HG03175 (cell line): ENCODE measurements around the gene PITPNB.

Experiments used
- ATAC-seq: cut with Tn5 transposase; IDR thresholded peaks from one replicate; pipeline ENCODE4 v1.9.1; 2021; ENCODE audit warnings: mild to moderate bottlenecking, moderate library complexity; ENCODE audit not compliant: unreplicated experiment

PITPNB gene

DNA sequence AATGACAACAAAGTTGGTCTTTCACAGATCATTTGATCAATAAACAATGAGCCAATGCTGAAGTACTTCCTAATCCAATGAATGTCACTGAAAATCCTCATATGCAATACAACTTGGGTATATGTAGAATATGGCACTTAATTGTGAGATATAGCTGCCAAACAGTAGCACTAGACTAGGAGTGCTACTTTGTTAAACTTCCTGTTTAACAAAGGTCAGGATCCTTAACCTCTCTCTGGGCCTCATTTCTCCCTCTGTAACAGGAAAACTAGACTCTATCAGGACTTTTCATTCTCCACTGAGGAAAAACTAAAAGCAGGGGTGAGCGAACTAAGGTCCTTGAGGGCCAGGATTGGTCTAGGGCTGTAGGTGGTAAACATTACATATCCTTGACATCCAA, 56.1 kb downstream of the PITPNB start:
- no peak for ATAC-seq

DNA sequence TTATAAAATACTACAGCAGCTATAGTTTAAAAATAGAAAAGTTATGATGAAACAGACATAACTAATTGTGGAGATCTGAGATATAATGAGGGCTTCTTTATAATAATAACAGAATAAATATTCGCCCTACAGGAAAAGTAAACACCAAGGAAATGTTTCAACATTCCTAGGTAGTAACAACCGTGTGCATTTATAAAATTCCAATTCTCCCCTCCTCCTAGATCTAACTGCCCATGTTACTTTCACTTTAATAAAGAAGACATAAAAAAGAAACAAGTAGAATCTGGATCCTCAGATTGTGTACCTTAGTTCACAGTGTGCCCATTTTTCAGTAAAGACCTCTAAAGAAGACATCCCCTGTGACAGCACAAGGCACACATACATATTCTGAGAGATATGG, 59.7 kb downstream of the PITPNB start:
- no peak for ATAC-seq

DNA sequence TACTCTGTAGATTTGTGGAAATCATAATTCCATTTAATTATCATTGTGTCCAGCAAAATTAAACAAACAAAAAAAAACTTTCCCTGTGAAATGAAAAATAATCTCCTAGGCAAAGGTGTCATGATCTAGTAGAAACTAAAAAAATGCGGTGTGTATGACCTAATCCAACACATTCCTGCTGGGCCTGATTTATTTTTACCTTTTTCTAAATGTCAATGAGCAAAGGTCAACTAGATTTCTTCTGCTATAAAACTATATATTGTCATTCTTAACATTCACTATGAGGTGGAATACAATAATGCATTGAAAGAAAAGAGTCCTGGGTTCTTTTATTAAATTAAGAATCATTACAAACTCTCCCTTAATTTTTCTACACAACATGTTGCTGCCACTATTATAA, 60.4 kb downstream of the PITPNB start:
- no peak for ATAC-seq

DNA sequence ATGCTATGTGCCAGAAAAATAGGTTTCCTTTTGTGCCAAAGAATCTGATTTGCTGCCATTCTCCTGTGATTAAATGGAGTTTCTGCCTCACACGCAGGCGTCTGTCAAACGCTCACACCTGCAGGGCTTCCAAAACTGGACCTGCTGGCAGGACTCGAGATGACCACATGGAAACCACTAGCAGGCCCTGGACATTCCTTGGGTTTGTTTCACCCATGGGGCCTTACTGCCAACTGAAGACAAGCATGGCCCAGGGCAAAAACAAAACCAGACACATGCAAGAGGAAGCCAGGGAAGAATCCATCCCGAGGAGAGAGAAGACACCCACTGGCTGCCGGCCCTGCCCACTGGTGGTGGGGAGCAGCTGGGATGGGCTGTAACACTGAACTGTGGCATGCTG, 61.6 kb downstream of the PITPNB start:
- no peak for ATAC-seq

DNA sequence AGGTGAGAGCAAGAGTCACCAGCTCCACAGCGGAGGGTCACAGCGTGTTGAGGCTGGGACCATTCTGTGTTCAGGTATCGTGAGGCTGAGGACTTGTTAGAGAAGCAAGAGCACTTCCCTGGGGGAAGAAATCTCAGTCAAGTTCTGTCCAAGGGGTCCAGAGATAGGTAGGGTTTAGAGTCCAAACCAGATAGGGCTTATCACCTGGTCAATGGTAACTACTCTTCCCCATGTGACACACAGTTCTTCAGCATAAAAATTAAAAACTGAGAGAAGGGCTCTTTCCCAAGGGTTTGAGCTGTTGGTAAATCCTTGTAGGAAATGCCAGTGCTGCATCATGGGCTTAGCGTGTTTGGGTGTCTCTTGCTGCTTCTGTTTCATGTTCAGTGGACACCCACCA, 62.7 kb downstream of the PITPNB start:
- no peak for ATAC-seq

DNA sequence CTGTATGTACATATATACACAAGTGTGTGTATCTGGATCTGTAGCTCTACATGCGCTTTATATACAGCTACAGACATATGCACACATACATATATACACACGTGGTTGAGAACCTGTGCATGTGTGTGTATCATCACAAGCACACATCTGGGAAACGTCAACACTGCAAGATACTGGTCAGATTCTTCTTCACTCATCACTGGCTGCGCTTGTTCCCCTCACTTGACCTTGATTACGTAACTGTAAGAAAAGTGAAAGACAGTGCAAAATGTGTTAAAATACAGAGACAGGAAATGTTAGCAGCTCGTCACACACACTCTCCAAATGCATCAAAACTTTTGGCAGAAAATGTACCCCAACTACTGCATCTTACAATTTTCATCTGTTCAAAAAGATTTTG, 65.6 kb downstream of the PITPNB start:
- no peak for ATAC-seq

DNA sequence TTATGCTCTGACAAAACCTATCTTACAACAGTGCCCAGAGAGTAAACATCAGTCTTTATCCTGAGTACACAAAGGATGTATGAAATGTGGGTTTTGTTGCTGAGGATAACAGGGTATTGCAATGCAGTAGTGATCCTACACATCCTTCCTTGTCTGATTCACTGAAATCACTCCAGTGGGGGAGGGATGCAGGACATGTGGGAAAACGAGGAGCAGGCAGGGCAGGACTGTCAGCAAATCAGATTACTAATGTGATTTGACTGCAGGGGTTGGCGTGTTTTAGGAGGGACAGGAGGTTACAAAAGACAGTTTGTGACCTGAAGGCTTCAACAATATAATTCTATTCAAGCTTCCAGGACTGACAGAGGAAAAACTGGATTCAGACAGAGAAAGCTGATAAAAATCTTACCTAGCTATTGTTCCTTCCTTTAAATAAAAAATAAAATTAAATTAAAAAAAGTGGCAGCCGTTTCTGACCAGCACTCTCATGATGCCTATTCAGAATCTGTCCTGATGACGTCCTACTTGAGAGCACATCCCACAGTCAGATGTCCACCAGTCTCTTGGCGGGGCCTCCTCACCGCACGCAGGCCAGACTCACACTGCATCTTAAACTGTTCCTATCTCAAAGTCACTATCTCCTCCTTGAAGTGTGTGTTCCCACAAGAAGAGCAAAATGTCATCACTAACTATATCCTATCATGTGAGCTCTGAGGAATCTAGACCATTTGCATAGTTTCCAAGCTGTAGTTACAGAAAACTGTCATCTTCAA, 66.9 kb downstream of the PITPNB start:
- ATAC-seq, result no peak

DNA sequence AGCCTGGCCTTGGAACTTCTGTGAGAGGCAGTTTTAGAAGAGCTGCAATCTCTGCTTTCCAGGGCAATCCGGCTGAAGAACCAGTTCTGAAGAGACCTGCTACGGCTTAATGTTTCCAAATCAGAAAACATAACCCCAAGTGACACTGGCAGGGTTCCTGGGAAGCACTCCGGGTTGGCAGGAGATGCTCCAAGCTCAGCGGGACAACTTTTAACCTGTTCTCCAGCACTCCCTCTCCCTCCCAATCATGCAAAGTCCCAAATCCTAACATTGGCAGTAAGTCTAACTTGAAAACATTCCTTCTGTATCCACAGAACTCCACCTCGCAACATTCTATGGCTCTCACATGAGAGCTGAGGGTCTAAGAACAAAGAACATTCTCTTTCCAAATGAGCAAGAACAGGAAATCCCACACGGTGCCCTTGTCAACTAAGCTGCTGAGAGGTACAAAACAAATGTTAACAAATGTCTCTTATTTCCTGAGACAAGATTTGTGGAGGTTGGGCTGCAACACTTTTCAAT, 69.0 kb downstream of the PITPNB start:
- no peak for ATAC-seq

DNA sequence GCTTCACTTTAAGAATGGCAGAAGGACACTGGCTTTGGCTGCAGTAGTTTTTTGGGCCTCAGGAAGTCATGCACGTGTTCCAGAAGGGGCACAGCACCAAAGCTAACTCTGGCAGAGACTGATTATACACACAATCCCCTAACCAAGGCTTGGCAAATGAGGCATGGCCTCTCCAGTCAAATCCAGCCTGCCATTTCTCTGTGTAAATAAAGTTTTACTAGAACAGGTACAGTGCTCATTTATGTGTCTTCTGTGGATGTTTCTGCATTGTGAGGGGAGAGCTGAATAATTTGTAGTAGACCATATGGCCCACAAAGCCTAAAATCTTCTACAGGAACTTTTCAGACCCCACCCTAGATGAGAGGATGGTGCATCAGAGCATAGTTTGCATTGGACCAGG, 71.1 kb downstream of the PITPNB start:
- no peak for ATAC-seq

DNA sequence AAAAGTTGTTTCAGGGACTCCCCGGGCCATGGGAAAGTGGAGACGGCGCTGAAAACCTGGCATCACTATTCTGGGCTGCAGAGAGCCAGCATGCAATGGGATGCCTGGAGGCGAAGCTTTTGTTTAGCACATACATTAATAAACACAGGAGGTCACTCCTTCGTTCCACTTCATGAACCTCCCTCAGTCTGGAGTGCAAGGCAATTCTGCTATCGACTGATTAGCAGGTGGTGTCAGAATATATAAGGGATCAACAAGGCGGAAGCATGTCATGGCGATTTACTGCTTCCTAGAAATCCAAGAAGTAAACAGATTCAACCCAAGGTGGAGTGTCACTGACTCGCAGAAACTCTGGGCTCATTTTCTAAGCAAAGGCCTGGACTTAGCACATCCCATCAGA, 72.1 kb downstream of the PITPNB start:
- no peak for ATAC-seq

DNA sequence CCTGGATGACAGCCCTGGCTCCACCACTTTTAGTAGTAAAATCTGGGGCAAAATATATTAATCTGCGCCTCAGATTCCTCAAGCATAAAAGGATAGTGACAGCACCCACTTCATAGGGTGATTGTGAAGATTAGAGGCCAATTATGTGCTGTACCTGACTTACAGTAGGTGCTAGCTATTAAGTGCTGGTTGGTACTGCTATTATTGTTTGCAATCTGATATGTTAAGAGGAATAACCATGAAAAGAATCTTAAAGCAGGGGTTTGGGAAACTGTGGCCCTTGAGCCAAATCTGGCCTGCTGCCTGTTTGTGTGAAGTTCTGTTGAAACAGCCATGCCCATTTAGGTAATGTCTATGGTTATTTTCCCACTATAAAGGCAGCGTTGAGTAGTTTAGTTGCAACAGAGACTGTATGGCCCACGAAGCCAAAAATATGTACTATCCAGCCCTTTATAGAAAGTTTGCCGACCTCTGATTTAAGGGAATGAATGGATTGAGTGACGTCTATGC, 72.8 kb downstream of the PITPNB start:
- ATAC-seq, result no peak

DNA sequence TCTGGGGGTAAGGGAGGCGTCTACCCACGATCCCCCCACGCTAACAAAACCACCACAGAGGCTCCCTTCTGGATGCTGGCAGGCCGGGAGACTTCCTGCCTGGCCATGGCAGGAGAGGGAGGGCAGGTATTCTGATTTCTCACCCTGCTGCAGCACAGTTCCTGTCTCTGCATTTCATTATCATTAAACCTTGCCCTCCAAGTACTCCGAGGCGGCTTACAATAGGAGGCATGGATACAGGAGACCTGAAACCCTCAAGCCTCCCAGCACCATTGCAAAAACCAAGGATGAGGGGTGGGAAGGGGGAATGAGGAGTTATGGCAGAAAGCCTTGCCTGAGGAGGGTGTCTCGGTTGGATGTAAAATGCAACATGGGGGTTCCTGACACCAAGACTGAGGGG, 73.4 kb downstream of the PITPNB start:
- no peak for ATAC-seq

DNA sequence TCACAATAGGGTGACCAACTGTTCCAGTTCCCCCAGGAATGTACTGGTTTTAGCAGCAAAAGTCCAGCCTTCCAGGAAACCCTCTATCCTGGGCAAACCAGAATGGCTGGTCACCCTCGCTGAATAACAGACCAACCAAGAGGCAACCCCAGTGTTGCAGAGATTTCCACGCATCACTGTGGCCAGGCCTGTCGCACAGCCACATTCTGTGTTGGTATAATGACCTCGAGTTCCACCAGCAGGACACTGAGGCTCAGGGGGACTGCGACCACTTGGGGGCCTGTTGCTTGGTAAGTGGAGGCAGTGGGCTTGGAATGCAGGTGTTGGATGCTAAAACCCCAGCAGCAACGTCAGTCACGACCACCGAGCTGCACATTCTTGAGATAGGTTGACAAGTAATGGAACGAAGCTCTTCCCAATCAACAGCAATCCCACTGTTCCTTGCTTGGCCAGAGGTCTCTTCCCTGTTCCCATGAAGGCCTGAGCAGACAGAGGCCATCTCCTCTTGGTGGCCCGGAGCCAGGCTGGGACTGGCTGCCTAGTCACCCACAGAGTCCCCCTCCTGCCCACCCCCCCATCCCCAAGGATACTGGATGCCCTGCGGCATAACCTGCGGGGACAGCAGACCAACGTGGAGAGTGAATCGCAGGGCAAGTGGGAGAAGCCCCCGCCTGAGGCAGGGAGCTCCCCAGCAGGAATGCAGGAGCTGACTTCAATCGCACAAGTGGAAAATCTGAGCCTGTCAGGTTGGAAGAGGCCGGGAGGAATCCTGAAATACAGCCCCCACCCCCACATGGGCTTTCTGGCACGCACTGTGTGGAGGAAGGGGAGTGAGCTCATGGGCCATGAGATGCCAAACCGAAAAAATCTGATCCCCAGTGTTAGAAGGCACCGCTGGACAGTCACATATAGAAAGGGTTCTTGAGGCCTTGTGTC, 74.1 kb downstream of the PITPNB start:
- no peak for ATAC-seq

DNA sequence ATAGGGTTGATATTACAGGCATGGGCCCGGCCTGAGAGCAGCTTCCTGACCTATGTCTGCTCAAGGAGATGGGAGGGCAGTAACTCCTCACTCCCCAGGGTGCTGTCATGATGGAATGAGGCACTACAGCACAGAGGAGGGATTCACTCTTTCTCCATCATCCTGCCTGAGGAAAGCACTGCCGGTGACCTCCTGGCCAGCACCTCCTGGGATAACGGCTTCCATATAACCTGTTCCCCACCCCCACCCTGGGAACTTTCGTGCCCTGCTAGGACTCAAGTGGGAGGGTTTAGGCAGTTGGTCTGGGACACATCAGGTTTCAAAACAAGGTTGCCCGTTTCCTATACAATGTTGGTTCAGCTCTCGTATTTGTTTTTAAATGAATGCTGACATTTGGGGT, 74.8 kb downstream of the PITPNB start:
- ATAC-seq, result no peak

DNA sequence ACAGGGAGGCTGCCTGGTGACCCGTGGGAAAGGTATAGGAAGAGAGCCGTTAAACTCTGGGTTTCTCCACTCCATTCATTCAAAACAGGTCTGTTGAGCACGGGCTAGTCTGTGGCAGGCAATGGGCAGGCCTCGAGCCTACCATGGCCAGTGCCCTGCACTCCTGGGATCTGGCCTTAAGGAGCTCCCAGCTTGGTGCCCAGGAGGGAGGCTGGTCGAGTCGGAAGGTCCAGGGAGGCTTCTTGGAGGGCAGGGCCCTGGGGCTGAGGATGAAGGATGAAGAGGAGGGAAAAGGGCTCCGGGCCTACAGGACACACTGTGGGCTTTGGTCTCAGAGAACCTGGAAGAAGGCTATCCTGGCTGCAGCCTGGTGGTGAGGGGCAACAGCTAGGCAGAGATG, 75.6 kb downstream of the PITPNB start:
- ATAC-seq, result no peak

DNA sequence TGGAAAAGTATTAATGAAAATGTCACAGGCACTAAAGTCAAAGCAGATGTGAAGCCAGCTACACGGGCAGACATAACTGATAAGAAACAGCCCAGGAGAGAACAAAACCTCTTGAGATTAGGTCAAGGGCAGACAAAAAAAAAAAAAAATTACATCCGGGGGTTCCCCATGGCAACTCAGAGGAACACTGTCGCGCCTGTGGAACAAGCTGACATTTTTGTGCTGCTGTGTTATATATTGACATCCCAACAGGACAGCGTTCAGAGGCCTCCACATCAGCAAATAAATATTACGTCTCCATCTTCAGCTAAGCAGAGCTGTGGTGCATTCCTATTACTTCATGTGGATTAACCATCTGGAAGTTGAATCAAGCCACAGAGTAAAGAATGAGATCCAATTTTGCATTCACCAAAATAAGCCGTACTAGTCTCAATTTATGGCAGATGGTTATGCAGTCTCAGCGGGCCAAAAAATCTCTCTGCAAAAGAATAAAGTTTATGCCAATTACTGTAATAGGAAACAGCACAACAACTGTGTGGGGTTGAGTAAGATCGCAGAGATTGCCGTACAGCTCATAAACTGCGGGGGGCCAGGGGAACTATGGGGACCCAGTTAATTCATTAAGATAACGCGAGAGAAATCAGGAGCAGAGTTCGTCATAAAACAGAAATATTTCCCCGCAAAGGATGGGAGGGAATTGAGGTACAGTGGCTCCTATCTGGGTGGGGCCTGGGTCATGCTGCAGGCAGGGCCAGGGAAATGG, 76.2 kb downstream of the PITPNB start:
- no peak for ATAC-seq

DNA sequence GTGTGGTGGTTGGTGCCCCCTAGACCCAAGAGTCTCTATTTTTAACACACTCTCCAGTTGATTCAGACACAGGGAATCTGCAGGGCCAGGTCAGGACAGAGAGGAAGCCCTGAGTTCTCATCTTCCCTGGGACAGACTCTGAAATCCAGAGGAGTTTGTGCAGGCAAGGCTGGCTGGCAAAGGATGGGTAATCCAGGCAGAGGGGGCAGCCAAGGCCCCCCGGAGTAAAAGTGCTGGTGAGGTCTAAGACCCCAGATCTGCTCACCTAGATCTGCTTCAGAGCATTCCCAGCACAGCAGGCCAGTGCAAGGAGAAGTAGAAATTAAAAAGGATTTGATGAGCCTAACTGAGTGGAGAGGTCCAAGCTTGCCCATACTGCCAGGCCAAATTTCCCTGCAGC, 76.9 kb downstream of the PITPNB start:
- no peak for ATAC-seq

DNA sequence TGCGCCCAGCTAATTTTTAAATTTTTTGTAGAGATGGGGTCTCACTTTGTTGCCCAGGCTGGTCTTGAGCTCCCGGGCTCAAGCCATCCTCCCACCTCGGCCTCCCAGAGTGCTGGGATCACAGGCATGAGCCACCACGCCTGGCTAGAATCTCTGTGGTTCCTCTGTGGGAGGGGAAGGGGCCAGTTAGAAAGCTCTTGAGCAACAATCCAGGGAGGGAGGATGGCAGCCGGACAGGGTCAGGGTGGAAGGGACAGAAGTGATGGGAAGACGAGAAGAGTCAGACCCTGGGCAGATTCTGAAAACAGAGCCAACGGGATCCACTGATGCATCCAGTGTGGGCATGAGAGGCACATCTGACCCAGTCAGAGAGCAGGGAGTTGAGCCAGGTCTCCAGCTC, 78.6 kb downstream of the PITPNB start:
- ATAC-seq, result no peak

DNA sequence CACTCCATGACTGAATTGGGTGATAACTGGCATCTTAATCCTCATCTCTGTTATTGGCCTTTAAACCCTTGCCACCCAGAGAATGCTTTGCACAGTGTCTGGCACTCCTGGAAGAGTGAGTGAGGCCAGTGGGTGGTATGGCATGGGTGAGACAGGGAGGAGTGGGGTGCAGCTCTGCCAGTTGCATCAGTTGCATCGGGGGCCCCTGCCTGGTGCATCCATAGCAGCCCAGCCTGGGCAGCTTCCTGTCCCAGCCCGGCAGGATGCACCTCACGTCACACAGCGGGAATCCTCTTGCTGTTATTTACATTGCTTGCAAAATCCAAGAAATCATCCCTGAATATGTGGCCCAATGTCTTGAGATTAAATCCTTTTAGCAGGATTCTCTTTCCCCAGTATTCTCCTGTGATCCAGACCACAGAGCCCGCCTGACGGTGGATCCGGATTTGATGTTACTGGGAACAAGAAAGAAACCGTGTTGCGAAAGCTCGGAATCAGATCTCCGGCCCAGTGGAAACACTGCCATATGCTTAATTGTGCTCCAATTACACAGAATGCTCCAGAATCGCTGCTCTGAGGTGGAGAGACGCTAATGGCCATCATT, 79.9 kb downstream of the PITPNB start:
- no peak for ATAC-seq

DNA sequence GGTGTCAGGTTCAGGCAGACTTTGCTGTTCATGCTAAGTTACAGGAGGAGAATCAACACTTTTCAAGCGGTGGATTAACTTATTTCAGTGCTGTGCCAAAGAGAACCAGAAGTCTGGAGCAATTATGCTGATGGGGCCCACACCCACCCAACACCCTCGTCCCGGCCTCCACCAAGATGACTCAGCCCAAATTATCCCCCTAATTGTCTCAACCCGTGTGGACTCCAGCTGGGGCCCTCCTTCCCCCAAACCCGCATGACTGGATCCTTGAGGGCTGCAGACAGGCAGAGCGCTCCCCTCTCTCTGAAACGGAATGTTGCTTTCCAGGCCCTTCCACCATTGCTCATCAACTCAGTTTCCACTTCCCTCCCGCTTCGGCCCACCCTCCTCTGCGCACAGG, 82.9 kb downstream of the PITPNB start:
- no peak for ATAC-seq

DNA sequence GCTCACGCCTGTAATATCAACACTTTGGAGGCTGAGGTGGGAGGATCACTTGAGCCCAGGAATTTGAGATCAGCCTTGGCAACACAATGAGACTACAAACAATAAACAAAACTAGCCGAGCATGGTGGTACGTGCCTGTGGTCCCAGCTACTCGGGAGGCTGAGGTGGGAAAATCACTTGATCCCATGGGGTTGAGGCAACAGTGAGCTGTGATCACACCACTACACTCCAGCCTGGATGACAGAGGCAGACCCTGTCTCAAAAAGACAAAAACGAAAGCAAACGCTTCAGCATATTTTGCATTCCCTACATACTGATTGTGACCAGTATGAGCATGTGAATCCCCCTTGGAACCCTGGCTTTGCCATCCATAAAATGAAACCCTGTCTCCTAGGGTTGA, 83.6 kb downstream of the PITPNB start:
- ATAC-seq, result no peak
